A549 (cell line): ENCODE data around the gene FGGY. TPM values are rescaled to one million over a fixed set of nuclear protein-coding genes. Genes with fewer than 3 reads are reported as not detected.

ENCODE experiments used
- ATAC-seq, 2 experiments: fragments of 200-7000 bp in 1 of 2; fragments of >200 bp in 1 of 2; cut with Nextera tagmentation in 1 of 2; cut with Tn5 transposase in 1 of 2; 3 replicates each; pipeline versions ENCODE4 v1.8.0 to v1.9.1; 2018 to 2020; ENCODE audit warnings: mild to moderate bottlenecking in 1 of 2, moderate library complexity in 1 of 2
- CTCF ChIA-PET: fragments of 300-600 bp; sonication (Branson Sonifier 250); formaldehyde crosslinking; extraction: SDS; loops from one replicate; lab custom pipeline; 2021; ENCODE audit warnings: antibody characterized with exemption, inconsistent platforms; lab: Yijun Ruan, JAX
- POLR2A ChIA-PET: fragments of 350-600 bp; formaldehyde crosslinking; extraction: SDS; loops from one replicate; lab custom pipeline; 2021; ENCODE audit warnings: antibody characterized with exemption, inconsistent platforms; lab: Yijun Ruan, JAX
- DNase-seq, 2 experiments: peaks; one replicate each; pipeline versions ENCODE4 v3.0.0 to v3.0.0-alpha.2; 2011 to 2016; ENCODE audit warnings: low read depth in 1 of 2, low spot score in 1 of 2
- FAIRE-seq: peaks from 2 replicates; lab custom pipeline; 2011; peaks lifted over from hg19 to GRCh38; lab: Jason Lieb, UNC
- H3K27ac ChIP-seq, 2 experiments: fragments of >200 bp; sonication (Bioruptor Twin); formaldehyde crosslinking; 3 replicates each; pipeline ENCODE4 v1.5.1; 2016 to 2017
- H3K4me1 ChIP-seq: fragments of >200 bp; sonication (Bioruptor Twin); formaldehyde crosslinking; 3 replicates; pipeline ENCODE4 v1.6.1; 2016
- H3K4me2 ChIP-seq: fragments of >200 bp; sonication (Bioruptor Twin); formaldehyde crosslinking; 3 replicates; pipeline ENCODE4 v1.6.1; 2016
- H3K4me3 ChIP-seq: fragments of >200 bp; sonication (Bioruptor Twin); formaldehyde crosslinking; 3 replicates; pipeline ENCODE4 v1.5.1; 2016
- H3K9me3 ChIP-seq: fragments of >200 bp; sonication (Bioruptor Twin); formaldehyde crosslinking; 3 replicates; pipeline ENCODE4 v1.6.1; 2016
- ATOH8 ChIP-seq: fragments of 250-450 bp; sonication (Bioruptor Pico); IDR thresholded peaks from 2 replicates; pipeline ENCODE4 v1.5.0; 2020; ENCODE audit warnings: low read depth, mild to moderate bottlenecking, moderate library complexity
- CBX2 ChIP-seq: fragments of 200-600 bp; sonication (generic); IDR thresholded peaks from 2 replicates; pipeline ENCODE4 v1.6.1; 2016; ENCODE audit warnings: low read depth, mild to moderate bottlenecking, borderline replicate concordance
- E2F6 ChIP-seq: IDR thresholded peaks from 2 replicates; pipeline ENCODE4 v1.6.1; 2012; ENCODE audit warnings: low read depth, borderline replicate concordance
- ELK1 ChIP-seq: fragments of 150-350 bp; IDR thresholded peaks from 2 replicates; pipeline ENCODE4 v1.6.1; 2014; ENCODE audit warnings: low read depth, mild to moderate bottlenecking, low read length
- ESRRA ChIP-seq: fragments of 150-350 bp; IDR thresholded peaks from 2 replicates; pipeline ENCODE4 v1.6.1; 2014; ENCODE audit warnings: mild to moderate bottlenecking, low read length, borderline replicate concordance
- FOSL2 ChIP-seq, 2 experiments: fragments of 450-650 bp in 1 of 2; fragments of >200 bp in 1 of 2; sonication (Bioruptor Twin) in 1 of 2; formaldehyde crosslinking; IDR thresholded peaks; 2 replicates each; pipeline versions ENCODE4 v1.5.0 to v1.6.1; 2016 to 2020; ENCODE audit warnings: mild to moderate bottlenecking in 1 of 2, moderate library complexity in 1 of 2
- FOXS1 ChIP-seq: fragments of 250-450 bp; sonication (Bioruptor Pico); IDR thresholded peaks from 2 replicates; pipeline ENCODE4 v1.5.0; 2020; ENCODE audit warnings: mild to moderate bottlenecking, moderate library complexity
- HDAC2 ChIP-seq: fragments of 200-600 bp; sonication (generic); IDR thresholded peaks from 2 replicates; pipeline ENCODE4 v1.6.1; 2016
- HOXB13 ChIP-seq: fragments of 250-450 bp; sonication (Bioruptor Pico); IDR thresholded peaks from 2 replicates; pipeline ENCODE4 v1.5.0; 2020; ENCODE audit warnings: low read depth, mild to moderate bottlenecking, moderate library complexity
- KDM5A ChIP-seq: fragments of 200-600 bp; sonication (generic); IDR thresholded peaks from 2 replicates; pipeline ENCODE4 v1.6.1; 2016; ENCODE audit warnings: antibody characterized with exemption, mild to moderate bottlenecking
- MAZ ChIP-seq: fragments of 150-350 bp; IDR thresholded peaks from 2 replicates; pipeline ENCODE4 v1.6.1; 2014; ENCODE audit warnings: antibody characterized with exemption, low read depth, low read length, borderline replicate concordance
- NFE2L2 ChIP-seq: fragments of 150-350 bp; conservative IDR thresholded peaks from 2 replicates; pipeline ENCODE4 v1.6.1; 2014; ENCODE audit warnings: low read length
- NPAS2 ChIP-seq: fragments of 250-450 bp; sonication (Bioruptor Pico); IDR thresholded peaks from 2 replicates; pipeline ENCODE4 v1.8.0; 2022; ENCODE audit warnings: mild to moderate bottlenecking, moderate library complexity, borderline replicate concordance
- NR3C1 ChIP-seq: fragments of >200 bp; sonication (Bioruptor Twin); formaldehyde crosslinking; IDR thresholded peaks from 3 replicates; pipeline ENCODE4 v1.6.1; 2017
- POLR2AphosphoS2 ChIP-seq: conservative IDR thresholded peaks from 2 replicates; pipeline ENCODE4 v1.6.1; 2012; ENCODE audit warnings: low read length, improper control_type of control experiment, inconsistent platforms
- REST ChIP-seq: fragments of 200-600 bp; sonication (generic); IDR thresholded peaks from 2 replicates; pipeline ENCODE4 v1.6.1; 2016; ENCODE audit warnings: antibody characterized with exemption, mild to moderate bottlenecking, moderate library complexity
- SMC3 ChIP-seq: fragments of >200 bp; sonication (Bioruptor Twin); formaldehyde crosslinking; IDR thresholded peaks from 3 replicates; pipeline ENCODE4 v1.6.1; 2018; ENCODE audit warnings: inconsistent platforms
- SREBF2 ChIP-seq: fragments of 450-650 bp; IDR thresholded peaks from 2 replicates; pipeline ENCODE4 v1.6.1; 2014; ENCODE audit warnings: mild to moderate bottlenecking, moderate library complexity
- TP53 ChIP-seq: fragments of 250-450 bp; sonication (Bioruptor Pico); IDR thresholded peaks from 2 replicates; pipeline ENCODE4 v1.5.0; 2021; ENCODE audit warnings: mild to moderate bottlenecking, moderate library complexity
- ZFP36 ChIP-seq: fragments of 450-650 bp; IDR thresholded peaks from 2 replicates; pipeline ENCODE4 v1.6.1; 2014; ENCODE audit warnings: borderline replicate concordance; ENCODE audit not compliant: partially characterized antibody
- ZNF302 ChIP-seq: fragments of 250-450 bp; sonication (Bioruptor Pico); IDR thresholded peaks from 2 replicates; pipeline ENCODE4 v1.9.0; 2021; ENCODE audit warnings: inconsistent platforms, mild to moderate bottlenecking, moderate library complexity
- WGBS: methylation state at CpG from one replicate; pipeline ENCODE4 v1.1.6; 2017; ENCODE audit errors: missing lambda C conversion rate; 5-methylcytosine and 5-hydroxymethylcytosine counted together
- polyA plus RNA-seq, 4 experiments: library from polyadenylated mRNA; depleted of rRNA in 3 of 4; stranded (reverse); fragments of >200 nt; fragmentation: RNase III in 1 of 4; extraction: RNeasy Plus Mini Kit Qiagen cat#74134 plus additional on column Dnase treatment in 1 of 4; gene quantifications; 2 replicates in 3 of 4; 3 replicates in 1 of 4; pipeline ENCODE4 v1.2.3, GENCODE V29; 2011 to 2017

FGGY gene
- polyA plus RNA-seq, 2 of the 4 experiments (the other 2 are of a cell fraction): 2.9 to 4.8 TPM

- Histone ChIP-seq H3K4me3 (no peak overlapping the region), H3K27ac (no peak overlapping the region), H3K4me2 (no peak overlapping the region), H3K9me3 (no peaks in the 10 kb centered on the region; the same call in 2 of the 3 replicates), H3K4me1 (no peaks in the 10 kb centered on the region)
- ATAC-seq: no peak
- no peak for FAIRE-seq
- POLR2A ChIA-PET: no interaction called here
- TF ChIP-seq REST: no peak
- 24% methylated on average over 2 of the region's 2 CpGs for WGBS
- no peak for DNase-seq
- CTCF ChIA-PET: no interaction called here
These were observed 277.2 kb downstream of the FGGY start for GRCh38 chr1:59574085-59574484.

- no peak for TF ChIP-seq KDM5A
- no peak for TF ChIP-seq HDAC2
- TF ChIP-seq ELK1: no peak
- TF ChIP-seq NR3C1: no peak
- TF ChIP-seq ZFP36: no peak
- no peak for TF ChIP-seq TP53 (CRISPR knock-in tag)
- no peak for TF ChIP-seq E2F6
- TF ChIP-seq POLR2AphosphoS2: no peak
- no peak for TF ChIP-seq CBX2
- TF ChIP-seq HOXB13: no peak
- no peak for TF ChIP-seq FOSL2 (IDR thresholded peaks at IDR 0.05)
- no peak for TF ChIP-seq FOSL2 (CRISPR knock-in tag; IDR thresholded peaks at IDR 0.05)
- no peak for TF ChIP-seq NFE2L2
- no peak for TF ChIP-seq ATOH8 (CRISPR knock-in tag)
- TF ChIP-seq ZNF302 (CRISPR knock-in tag): no peak
- TF ChIP-seq NPAS2 (CRISPR knock-in tag): no peak
- no peak for TF ChIP-seq ESRRA
- TF ChIP-seq SMC3: no peak
- no peak for TF ChIP-seq FOXS1 (CRISPR knock-in tag)
- no peak for TF ChIP-seq SREBF2
- TF ChIP-seq MAZ: no peak
- TF ChIP-seq, all 56 proteins: peak for 0
- no peak for FAIRE-seq
- no peak overlapping the region for H3K27ac ChIP-seq
- H3K4me1 ChIP-seq: no peaks in the 10 kb centered on the region
- WGBS: 46% methylated on average over 4 of the region's 4 CpGs
- DNase-seq: no peak
- ChIA-PET POLR2A (no interaction called here), CTCF (interaction anchor here (0.9 kb wide), 1 partner anchor 9 kb away, joined by 3 read pairs; no protein-coding TSS in a partner anchor)
- no peak overlapping the region for H3K4me2 ChIP-seq
- ATAC-seq: no peak
- no peaks in the 10 kb centered on the region; the same call in 2 of the 3 replicates for H3K9me3 ChIP-seq
- no peak overlapping the region for H3K4me3 ChIP-seq
These were observed 280.9 kb downstream of the FGGY start for GRCh38 chr1:59577774-59578173.
